NCI-H2081 treated with DMSO at 0.1 percent for 48 hours (cell line): ENCODE results near the gene SDSL.

Experiments used
- DNase-seq: peaks from one replicate; lab custom pipeline; 2025; lab: John Stamatoyannopoulos, UW

Gene SDSL

GRCh38 chr12:113449299-113449698, 27.1 kb downstream of the SDSL start:
- DNase-seq: no peak

- no peak for DNase-seq
These were observed 27.7 kb downstream of the SDSL start for GRCh38 chr12:113449839-113450238.

GRCh38 chr12:113452458-113452857, 30.3 kb downstream of the SDSL start:
- no peak for DNase-seq

- no peak for DNase-seq
These were observed 31.1 kb downstream of the SDSL start for GRCh38 chr12:113453330-113453729.

- DNase-seq: no peak
These were observed 34.0 kb downstream of the SDSL start for GRCh38 chr12:113456199-113456598.

GRCh38 chr12:113456761-113457160, 34.6 kb downstream of the SDSL start:
- DNase-seq: no peak

- DNase-seq: no peak
These were observed 35.0 kb downstream of the SDSL start for GRCh38 chr12:113457185-113457584.

GRCh38 chr12:113457710-113458109, 35.5 kb downstream of the SDSL start:
- DNase-seq: no peak

GRCh38 chr12:113459981-113460380, 37.8 kb downstream of the SDSL start:
- DNase-seq: no peak

- DNase-seq: no peak
These were observed 39.5 kb downstream of the SDSL start for GRCh38 chr12:113461666-113462065.

- no peak for DNase-seq
These were observed 40.1 kb downstream of the SDSL start for GRCh38 chr12:113462117-113462774.

GRCh38 chr12:113462998-113463745, 41.0 kb downstream of the SDSL start:
- DNase-seq: no peak

GRCh38 chr12:113463746-113464451, 41.7 kb downstream of the SDSL start:
- DNase-seq: no peak

GRCh38 chr12:113464452-113464775, 42.2 kb downstream of the SDSL start:
- DNase-seq: no peak

GRCh38 chr12:113464852-113465719, 42.9 kb downstream of the SDSL start:
- DNase-seq: no peak

- no peak for DNase-seq
These were observed 43.8 kb downstream of the SDSL start for GRCh38 chr12:113465808-113466453.

- no peak for DNase-seq
These were observed 44.4 kb downstream of the SDSL start for GRCh38 chr12:113466454-113467141.

GRCh38 chr12:113467142-113467501, 44.9 kb downstream of the SDSL start:
- no peak for DNase-seq

GRCh38 chr12:113467502-113468364, 45.6 kb downstream of the SDSL start:
- no peak for DNase-seq
